ENCODE measurements around the gene HS6ST1. TPM values are rescaled to one million over a fixed set of nuclear protein-coding genes. Genes with fewer than 3 reads are reported as not detected.

Gene HS6ST1
- total RNA-seq, 2 experiments from 2014 or later: 7.1 to 8.7 TPM

- Histone ChIP-seq H3K27me3 (ENCODE audit: control insufficient read depth in 1 of 2, insufficient read depth in 2 of 2, low read length in 2 of 2) (no peaks in the 10 kb centered on the region), H3K4me3 (ENCODE audit: low read length) (peak overlapping the region; percentile 57), H3K36me3 (ENCODE audit: insufficient read depth, low read length) (no peaks in the 10 kb centered on the region), H3K9me3 (ENCODE audit: control insufficient read depth in 1 of 2, insufficient read depth in 1 of 2, low read length in 2 of 2) (no peaks in the 10 kb centered on the region), H3K4me1 (ENCODE audit: insufficient read depth, low read length) (peaks cover 14% of the 10 kb centered on the region), H3K27ac (ENCODE audit: low read depth in 1 of 2, low read length in 2 of 2) (no peak overlapping the region)
- ChIA-PET CTCF (interaction anchor here (1.5 kb wide), 1 partner anchor 54 kb away, joined by 4 read pairs; no protein-coding TSS in a partner anchor), POLR2A (interaction anchor here (0.6 kb wide), 1 partner anchor 170 kb away, joined by 3 read pairs; no protein-coding TSS in a partner anchor)
- Mint-ChIP-seq H3K9me3 (no peaks in the 10 kb centered on the region), H3K27ac (no peak overlapping the region), H3K4me1 (ENCODE audit: low read depth) (no peaks in the 10 kb centered on the region), H3K4me3 (peak overlapping the region; percentile 93), H3K36me3 (ENCODE audit: low read depth) (no peaks in the 10 kb centered on the region), H3K27me3 (no peaks in the 10 kb centered on the region)
- ATAC-seq (ENCODE audit: poor library complexity) (peak; percentile 97), DNase-seq (peak; percentile 68 to 88 (median 80))
- intact Hi-C loops (cut with DNase I, micrococcal nuclease): loop anchor here (1.0 to 5.0 kb wide), 3 partner anchors 53 to 351 kb away; no protein-coding TSS in a partner anchor
- peak; percentile 85 for TF ChIP-seq CTCF (IDR thresholded peaks at IDR 0.05)
These were observed 85.5 kb downstream of the HS6ST1 start for GRCh38 chr2:128232965-128233789.

DNA sequence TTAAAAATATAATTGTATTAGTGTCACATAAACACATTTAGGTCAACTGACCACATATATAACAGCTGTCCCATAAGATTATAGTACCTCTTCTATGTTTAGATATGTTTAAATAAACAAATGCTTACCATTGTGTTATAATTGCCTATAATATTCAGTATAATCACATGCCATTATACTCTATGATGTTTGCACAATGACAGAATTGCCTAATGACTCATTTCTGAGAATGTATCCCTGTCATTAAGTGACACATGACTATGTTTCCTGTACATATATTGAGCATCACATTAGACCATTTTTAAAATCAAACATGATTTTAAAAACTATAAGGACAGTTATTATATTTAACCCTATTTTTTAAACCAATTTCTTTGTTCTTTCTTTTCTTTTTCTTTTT, 89.8 kb downstream of the HS6ST1 start:
- ChIA-PET CTCF (interaction anchor here (0.6 to 1.0 kb wide), 2 partner anchors 31 to 175 kb away, joined by 3 read pairs; no protein-coding TSS in a partner anchor), POLR2A (no interaction called here)
- no peaks in the 10 kb centered on the region for H3K9me3 Mint-ChIP-seq
- peaks cover 12% of the 10 kb centered on the region for H3K4me1 ChIP-seq (ENCODE audit: insufficient read depth, low read length)
- no peak overlapping the region for H3K27ac Mint-ChIP-seq
- H3K4me3 ChIP-seq (ENCODE audit: low read length): no peak overlapping the region
- ATAC-seq (ENCODE audit: poor library complexity) (no peak), DNase-seq (peak in 1 of 14 experiments; percentile 15)
- H3K4me3 Mint-ChIP-seq: no peak overlapping the region
- no peaks in the 10 kb centered on the region for H3K36me3 Mint-ChIP-seq (ENCODE audit: low read depth)
- H3K36me3 ChIP-seq (ENCODE audit: insufficient read depth, low read length): no peaks in the 10 kb centered on the region
- H3K9me3 ChIP-seq (ENCODE audit: control insufficient read depth in 1 of 2, insufficient read depth in 1 of 2, low read length in 2 of 2): no peaks in the 10 kb centered on the region
- H3K27me3 Mint-ChIP-seq: no peaks in the 10 kb centered on the region
- H3K27ac ChIP-seq (ENCODE audit: low read depth in 1 of 2, low read length in 2 of 2): no peak overlapping the region
- H3K4me1 Mint-ChIP-seq (ENCODE audit: low read depth): no peaks in the 10 kb centered on the region
- no peak for TF ChIP-seq CTCF (IDR thresholded peaks at IDR 0.05)
- intact Hi-C loops (cut with DNase I, micrococcal nuclease): no loop called here
- H3K27me3 ChIP-seq (ENCODE audit: control insufficient read depth in 1 of 2, insufficient read depth in 2 of 2, low read length in 2 of 2): no peaks in the 10 kb centered on the region

DNA sequence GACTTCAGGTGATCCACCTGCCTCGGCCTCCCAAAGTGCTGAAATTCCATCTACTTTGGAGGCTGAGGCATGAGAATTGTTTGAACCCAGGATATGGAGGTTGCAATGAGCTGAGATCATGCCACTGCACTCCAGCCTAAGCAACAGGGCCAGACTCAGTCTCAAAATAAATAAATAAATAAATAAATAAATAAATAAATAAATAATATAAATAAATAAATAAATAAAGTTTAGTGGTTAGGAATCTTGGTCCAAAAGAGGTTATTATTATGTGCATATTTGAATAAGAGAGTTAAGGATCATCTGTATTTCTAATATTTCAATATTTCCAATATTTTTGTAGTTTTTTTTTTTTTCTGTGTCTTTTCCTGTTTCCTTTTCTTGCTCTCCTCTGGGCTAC, 90.8 kb downstream of the HS6ST1 start:
- H3K4me3 Mint-ChIP-seq: no peak overlapping the region
- H3K9me3 Mint-ChIP-seq: no peaks in the 10 kb centered on the region
- no peak for TF ChIP-seq CTCF (IDR thresholded peaks at IDR 0.05)
- ATAC-seq (ENCODE audit: poor library complexity) (no peak), DNase-seq (no peak)
- ChIA-PET CTCF (no interaction called here), POLR2A (no interaction called here)
- no peaks in the 10 kb centered on the region for H3K27me3 ChIP-seq (ENCODE audit: control insufficient read depth in 1 of 2, insufficient read depth in 2 of 2, low read length in 2 of 2)
- no peak overlapping the region for H3K27ac ChIP-seq (ENCODE audit: low read depth in 1 of 2, low read length in 2 of 2)
- H3K36me3 Mint-ChIP-seq (ENCODE audit: low read depth): no peaks in the 10 kb centered on the region
- H3K4me1 Mint-ChIP-seq (ENCODE audit: low read depth): no peaks in the 10 kb centered on the region
- H3K4me1 ChIP-seq (ENCODE audit: insufficient read depth, low read length): peaks cover 5% of the 10 kb centered on the region
- no peak overlapping the region for H3K27ac Mint-ChIP-seq
- no peaks in the 10 kb centered on the region for H3K9me3 ChIP-seq (ENCODE audit: control insufficient read depth in 1 of 2, insufficient read depth in 1 of 2, low read length in 2 of 2)
- H3K4me3 ChIP-seq (ENCODE audit: low read length): no peak overlapping the region
- intact Hi-C loops (cut with DNase I, micrococcal nuclease): no loop called here
- no peaks in the 10 kb centered on the region for H3K36me3 ChIP-seq (ENCODE audit: insufficient read depth, low read length)
- H3K27me3 Mint-ChIP-seq: no peaks in the 10 kb centered on the region
